Right lobe of liver (tissue), 6 donors: ENCODE data around the gene PSIP1. TPM values are rescaled to one million over a fixed set of nuclear protein-coding genes. Genes with fewer than 3 reads are reported as not detected.

Experiments used
- ATAC-seq, 4 donors: fragments of 200-7000 bp; cut with Tn5 transposase; one replicate each; pipeline ENCODE4 v1.9.1; 2020; ENCODE audit warnings: mild to moderate bottlenecking in 4 of 4, moderate library complexity in 4 of 4
- DNase-seq, 3 donors: peaks; one replicate each; pipeline ENCODE4 v3.0.0-alpha.2; 2020
- H3K27ac ChIP-seq, 3 donors: fragments of 200-600 bp; one replicate each; pipeline ENCODE4 v1.8.0; 2022
- H3K27me3 ChIP-seq, 2 donors: fragments of 200-600 bp; one replicate each; pipeline ENCODE4 v1.8.0; 2022
- H3K36me3 ChIP-seq, 4 donors: fragments of 200-600 bp; sonication (generic) in 1 of 4; one replicate each; pipeline versions ENCODE4 v1.5.1 to v1.8.0; 2017 to 2022; ENCODE audit warnings: control low read depth in 1 of 4
- H3K4me1 ChIP-seq, 4 donors: fragments of 200-600 bp; sonication (generic) in 1 of 4; one replicate each; pipeline versions ENCODE4 v1.5.1 to v1.8.0; 2017 to 2022; ENCODE audit warnings: control low read depth in 1 of 4
- H3K4me3 ChIP-seq, 3 donors: fragments of 200-600 bp; one replicate each; pipeline ENCODE4 v1.8.0; 2022
- H3K9me3 ChIP-seq, 4 donors: fragments of 200-600 bp; sonication (generic) in 1 of 4; one replicate each; pipeline versions ENCODE4 v1.5.1 to v1.8.0; 2017 to 2022; ENCODE audit warnings: control low read depth in 1 of 4
- CTCF ChIP-seq, 4 donors: fragments of 200-600 bp in 3 of 4; fragments of 450-650 bp in 1 of 4; IDR thresholded peaks; one replicate each; pipeline versions ENCODE4 v1.5.1 to v1.8.0; 2016 to 2022; ENCODE audit warnings: antibody characterized with exemption in 4 of 4, mild to moderate bottlenecking in 2 of 4
- POLR2A ChIP-seq: fragments of 450-650 bp; IDR thresholded peaks from one replicate; pipeline ENCODE4 v1.6.1; 2017; ENCODE audit warnings: antibody characterized with exemption, mild to moderate bottlenecking
- WGBS: methylation state at CpG from one replicate; pipeline ENCODE4 v1.1.6; 2018; ENCODE audit warnings: low coverage, low lambda C conversion rate; ENCODE audit not compliant: insufficient coverage; ENCODE audit errors: missing lambda C conversion rate; 5-methylcytosine and 5-hydroxymethylcytosine counted together
- intact Hi-C, 2 donors: fragments of 100-400 bp; cut with DNase I; formaldehyde crosslinking; loops; one replicate each; pipeline versions ENCODE4 v1.11.2 to v1.14.1; 2022
- total RNA-seq, 6 experiments: library from RNA; depleted of rRNA in 2 of 6; stranded (reverse); fragments of >200 nt in 2 of 6; fragmentation: NEBNext Ultra II Directional in 3 of 6; extraction: Animal tissue kit (Norgen Biotek cat#: 25700) in 3 of 6; gene quantifications; one replicate each; pipeline versions ENCODE4 v1.1.0 to v1.2.4, GENCODE V29; 2016 to 2023
- donor health status: DM: no; HTN: yes; CAD: no.
- donor health status: DM: no; HTN: no; CAD: no.
- donor health status: DM: no; HTN: no; CAD: no.
- donor health status: DM: no; HTN: yes; CAD: no.
- donor health status: DM: no; HTN: yes; CAD: no.

PSIP1 gene
- total RNA-seq, 6 experiments from 2014 or later, result 8.4 to 19.0 (median 12.0) TPM

GRCh38 chr9:15499139-15499538, 11.6 kb downstream of the PSIP1 start:
- Histone ChIP-seq H3K9me3 (no peaks in the 10 kb centered on the region), H3K27me3 (no peaks in the 10 kb centered on the region), H3K36me3 (peaks cover 0 to under 1% (median 0%) of the 10 kb centered on the region in 4 donors), H3K27ac (no peak overlapping the region), H3K4me1 (no peaks in the 10 kb centered on the region), H3K4me3 (no peak overlapping the region)
- 56% methylated on average over 2 of the region's 2 CpGs for WGBS
- DNase-seq, result no peak
- ATAC-seq, result no peak
- intact Hi-C loops, result no loop called here
- TF ChIP-seq CTCF (IDR thresholded peaks at IDR 0.05) (no peak), POLR2A (no peak)

- ATAC-seq, result no peak
- intact Hi-C loops, result no loop called here
- no peak for DNase-seq
- Histone ChIP-seq H3K27me3 (no peaks in the 10 kb centered on the region), H3K36me3 (no peaks in the 10 kb centered on the region), H3K4me1 (no peaks in the 10 kb centered on the region), H3K27ac (no peak overlapping the region), H3K9me3 (no peaks in the 10 kb centered on the region), H3K4me3 (no peak overlapping the region)
- WGBS, result 92% methylated on average over 12 of the region's 13 CpGs
- TF ChIP-seq CTCF (IDR thresholded peaks at IDR 0.05) (no peak), POLR2A (no peak)
Observed at GRCh38 chr9:15498246-15498995, 12.3 kb downstream of the PSIP1 start.

- H3K4me1 ChIP-seq, result no peaks in the 10 kb centered on the region
- H3K27ac ChIP-seq, result no peak overlapping the region
- no peaks in the 10 kb centered on the region for H3K27me3 ChIP-seq
- ATAC-seq, result no peak
- WGBS, result 93% methylated on average over 3 of the region's 13 CpGs
- intact Hi-C loops, result no loop called here
- H3K4me3 ChIP-seq, result no peak overlapping the region
- H3K9me3 ChIP-seq, result no peaks in the 10 kb centered on the region
- H3K36me3 ChIP-seq, result peaks cover 0 to 4% (median 0%) of the 10 kb centered on the region in 4 donors
- DNase-seq, result no peak
- TF ChIP-seq POLR2A, result no peak
- TF ChIP-seq CTCF (IDR thresholded peaks at IDR 0.05), result no peak
Observed at GRCh38 chr9:15492485-15493150, 18.2 kb downstream of the PSIP1 start.

- intact Hi-C loops, result no loop called here
Observed at GRCh38 chr9:15491950-15492349, 18.8 kb downstream of the PSIP1 start.

More at GRCh38 chr9:15491950-15492349, 18.8 kb downstream of the PSIP1 start:
- no peak overlapping the region for H3K27ac ChIP-seq
- H3K27me3 ChIP-seq, result no peaks in the 10 kb centered on the region
- H3K4me3 ChIP-seq, result no peak overlapping the region
- DNase-seq (no peak), ATAC-seq (peak in 1 of 4 donors; percentile 49)
- H3K9me3 ChIP-seq, result no peaks in the 10 kb centered on the region
- no peaks in the 10 kb centered on the region for H3K4me1 ChIP-seq
- H3K36me3 ChIP-seq, result peaks cover 0 to 4% (median 0%) of the 10 kb centered on the region in 4 donors
- 100% methylated on average over 1 of the region's 1 CpG for WGBS
- TF ChIP-seq CTCF (IDR thresholded peaks at IDR 0.05), result no peak
